DND-41 (cell line): ENCODE results near the gene SOX6.

Experiments used
- CTCF ChIP-seq: IDR thresholded peaks from 2 replicates; pipeline ENCODE4 v1.5.1; 2012; ENCODE audit warnings: borderline replicate concordance, low read length, moderate library complexity, mild to moderate bottlenecking; ENCODE audit not compliant: poor library complexity, severe bottlenecking; ENCODE audit errors: extremely low read depth
- EZH2 ChIP-seq: IDR thresholded peaks from 3 replicates; pipeline ENCODE4 v1.6.1; 2012; ENCODE audit warnings: borderline replicate concordance, low read depth, mild to moderate bottlenecking, moderate library complexity, low read length, inconsistent platforms; ENCODE audit not compliant: severe bottlenecking

GRCh38 chr11:16278273-16278672 lies 78.1 kb downstream of the SOX6 start:
- TF ChIP-seq CTCF, result no peak
- TF ChIP-seq EZH2, result no peak
